Measurements from ENCODE around the gene QSOX1.

- TF ChIP-seq MYC (IDR thresholded peaks at IDR 0.05; ENCODE audit: low read depth, low read length) (no peak), FOS (IDR thresholded peaks at IDR 0.05; ENCODE audit: borderline replicate concordance, insufficient read depth, low read length) (no peak), EZH2 (IDR thresholded peaks at IDR 0.05; ENCODE audit: borderline replicate concordance, low read depth, low read length, severe bottlenecking) (no peak), POLR2AphosphoS5 (IDR thresholded peaks at IDR 0.05; ENCODE audit: insufficient read depth, low read depth, low read length) (no peak), CTCF (IDR thresholded peaks at IDR 0.05; ENCODE audit: extremely low read depth in 1 of 2, insufficient read depth in 1 of 2, low read depth in 1 of 2, low read length in 2 of 2) (no peak), POLR2A (IDR thresholded peaks at IDR 0.05; ENCODE audit: low read depth, low read length) (no peak), JUN (IDR thresholded peaks at IDR 0.05; ENCODE audit: borderline replicate concordance, insufficient read depth, insufficient read length, low read depth) (no peak)
These were observed 40.0 kb downstream of the QSOX1 start for GRCh38 chr1:180194546-180195207.

Data from endothelial cell of umbilical vein (primary cell).